Naive B cell (primary cell): ENCODE measurements around the gene TRIM8. TPM values are rescaled to one million over a fixed set of nuclear protein-coding genes. Genes with fewer than 3 reads are reported as not detected.

Source experiments
- ATAC-seq, 2 donors: fragments of 150-1000 bp; cut with Tn5 transposase; 2 replicates each; pipeline ENCODE4 v1.10.0; 2021; ENCODE audit warnings: low read depth in 2 of 2, mild to moderate bottlenecking in 2 of 2, moderate library complexity in 2 of 2
- DNase-seq: peaks from one replicate; pipeline ENCODE4 v3.0.0; 2022
- H3K27ac Mint-ChIP-seq, 6 donors: one replicate each; pipeline ENCODE4 v1.8.0; 2020 to 2022; ENCODE audit warnings: mild to moderate bottlenecking in 6 of 6, mixed read lengths in 6 of 6, moderate library complexity in 5 of 6, inconsistent platforms in 2 of 6
- H3K27me3 Mint-ChIP-seq, 3 donors: one replicate each; pipeline ENCODE4 v1.8.0; 2021 to 2022; ENCODE audit warnings: mixed read lengths in 3 of 3, mild to moderate bottlenecking in 1 of 3
- H3K36me3 Mint-ChIP-seq, 2 donors: one replicate each; pipeline ENCODE4 v1.8.0; 2020 to 2022; ENCODE audit warnings: mixed read lengths in 2 of 2, inconsistent platforms in 1 of 2, mild to moderate bottlenecking in 1 of 2
- H3K4me1 Mint-ChIP-seq, 3 donors: one replicate each; pipeline ENCODE4 v1.8.0; 2020 to 2022; ENCODE audit warnings: mixed read lengths in 3 of 3, inconsistent platforms in 1 of 3, mild to moderate bottlenecking in 1 of 3, moderate library complexity in 1 of 3
- H3K4me3 Mint-ChIP-seq, 8 donors: one replicate each; pipeline ENCODE4 v1.8.0; 2020 to 2022; ENCODE audit warnings: mild to moderate bottlenecking in 8 of 8, mixed read lengths in 8 of 8, moderate library complexity in 8 of 8, inconsistent platforms in 2 of 8
- H3K9me3 Mint-ChIP-seq, 7 donors: one replicate each; pipeline ENCODE4 v1.8.0; 2020 to 2022; ENCODE audit warnings: mixed read lengths in 7 of 7, mild to moderate bottlenecking in 5 of 7, inconsistent platforms in 2 of 7, moderate library complexity in 1 of 7
- polyA plus RNA-seq, 6 donors: library from polyadenylated mRNA; unstranded; fragments of 300-500 nt; fragmentation: Illumina TruSeq; gene quantifications; one replicate each; pipeline ENCODE4 v1.2.3, GENCODE V29; 2021; ENCODE audit warnings: low read depth in 6 of 6

TRIM8 gene
- polyA plus RNA-seq, 6 donors from 2014 or later, result 27.1 to 45.8 (median 30.2) TPM

- H3K4me3 Mint-ChIP-seq, result no peak overlapping the region
- peaks cover 4 to 12% (median 12%) of the 10 kb centered on the region in 3 donors for H3K4me1 Mint-ChIP-seq
- DNase-seq (no peak), ATAC-seq (no peak)
- H3K27ac Mint-ChIP-seq, result no peak overlapping the region
- no peaks in the 10 kb centered on the region for H3K27me3 Mint-ChIP-seq
- peaks cover 5 to 21% of the 10 kb centered on the region in 2 donors for H3K36me3 Mint-ChIP-seq
- H3K9me3 Mint-ChIP-seq, result no peaks in the 10 kb centered on the region
Observed at GRCh38 chr10:102620138-102620590, 24.1 kb upstream of the TRIM8 start.

DNA sequence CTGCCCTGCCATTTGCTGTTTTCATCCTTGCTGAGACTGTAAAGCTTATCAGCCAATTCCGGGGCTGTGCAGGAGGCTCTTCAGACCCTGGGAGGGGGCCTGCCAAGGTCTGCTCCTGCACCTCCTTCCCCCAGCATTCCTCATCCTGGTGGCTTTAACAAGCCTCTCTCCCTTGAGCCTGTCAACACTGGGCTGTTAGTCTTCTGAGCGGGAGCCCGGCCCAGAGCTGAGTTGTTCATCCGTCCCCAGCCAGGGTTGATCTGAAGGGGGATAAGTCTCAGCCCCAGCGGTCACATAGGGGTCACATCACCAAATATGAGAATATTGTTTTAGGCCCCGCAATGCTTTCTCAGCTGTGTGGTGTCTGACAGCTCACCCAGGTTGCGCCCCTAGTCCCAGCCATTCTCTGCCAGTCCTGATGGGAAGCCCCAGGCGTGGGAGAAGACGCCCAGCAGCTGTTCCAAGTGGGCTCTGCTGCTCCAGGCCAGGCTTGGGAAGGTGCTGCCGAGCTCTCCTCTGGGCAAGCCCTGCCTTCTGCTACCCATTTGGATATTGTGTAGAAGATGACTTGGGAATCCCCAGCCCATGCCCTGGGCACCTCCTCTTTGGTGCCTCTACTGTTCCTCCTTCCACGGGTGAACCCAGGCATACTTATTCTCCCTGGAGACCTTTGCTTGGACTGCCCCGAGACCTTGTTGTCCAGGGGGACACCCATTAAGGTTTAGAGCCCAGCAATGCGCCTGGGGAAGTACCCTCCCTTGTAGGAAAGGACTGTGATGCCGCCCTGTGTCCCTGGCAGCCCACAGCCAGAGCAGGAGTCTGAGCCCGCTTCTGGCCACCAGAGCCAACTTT lies 23.5 kb upstream of the TRIM8 start:
- peaks cover 11 to 18% (median 13%) of the 10 kb centered on the region in 3 donors for H3K4me1 Mint-ChIP-seq
- H3K27me3 Mint-ChIP-seq, result no peaks in the 10 kb centered on the region
- DNase-seq (no peak), ATAC-seq (no peak)
- peaks cover 5 to 21% of the 10 kb centered on the region in 2 donors for H3K36me3 Mint-ChIP-seq
- H3K4me3 Mint-ChIP-seq, result no peak overlapping the region
- no peak overlapping the region for H3K27ac Mint-ChIP-seq
- no peaks in the 10 kb centered on the region for H3K9me3 Mint-ChIP-seq

DNA sequence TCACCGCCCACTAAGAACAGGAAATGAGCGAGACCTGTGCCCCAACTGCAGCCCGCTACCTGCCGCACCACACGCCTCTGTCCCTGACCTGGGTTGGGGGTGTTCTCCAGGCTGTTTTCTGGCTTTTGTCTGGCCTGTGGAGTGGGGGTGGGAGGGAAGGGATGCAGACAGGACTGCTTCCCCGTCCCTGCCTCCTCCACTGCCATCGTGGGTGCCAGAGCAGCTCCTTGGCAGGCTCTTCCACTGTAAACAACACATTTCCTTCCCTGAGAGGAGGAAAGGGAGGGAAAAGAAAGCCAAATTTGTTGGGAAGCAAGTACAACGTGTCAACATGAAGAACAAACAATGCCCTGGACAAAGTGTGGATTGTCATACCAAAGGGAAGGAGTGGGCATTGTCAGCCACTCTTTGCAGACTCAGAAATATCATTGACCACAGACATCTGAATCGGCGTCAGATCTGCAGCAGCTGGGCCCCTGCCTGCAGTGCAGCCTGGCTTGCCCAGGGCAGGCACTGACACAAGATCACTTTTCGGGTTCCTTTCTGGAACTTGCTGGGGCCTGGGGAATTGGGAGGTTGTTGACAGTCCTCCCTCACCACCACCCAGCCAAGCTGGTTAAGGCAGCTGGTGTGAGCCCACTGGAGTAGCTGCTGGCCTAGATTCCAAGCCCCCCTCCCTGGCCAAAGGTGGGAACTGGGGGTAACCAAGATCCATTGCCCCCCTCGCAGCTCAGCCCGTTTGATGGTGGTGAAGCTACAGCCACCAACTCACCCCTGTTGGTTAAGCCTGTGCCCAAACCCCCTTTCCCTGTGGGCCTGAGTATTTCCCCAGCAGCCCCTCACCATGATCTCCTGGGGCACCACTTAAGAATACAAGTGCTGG lies 22.6 kb upstream of the TRIM8 start:
- Mint-ChIP-seq H3K27me3 (no peaks in the 10 kb centered on the region), H3K36me3 (peaks cover 5 to 21% of the 10 kb centered on the region in 2 donors), H3K27ac (no peak overlapping the region), H3K4me1 (peaks cover 12 to 22% (median 12%) of the 10 kb centered on the region in 3 donors), H3K9me3 (no peaks in the 10 kb centered on the region), H3K4me3 (no peak overlapping the region)
- ATAC-seq (no peak), DNase-seq (no peak)

DNA sequence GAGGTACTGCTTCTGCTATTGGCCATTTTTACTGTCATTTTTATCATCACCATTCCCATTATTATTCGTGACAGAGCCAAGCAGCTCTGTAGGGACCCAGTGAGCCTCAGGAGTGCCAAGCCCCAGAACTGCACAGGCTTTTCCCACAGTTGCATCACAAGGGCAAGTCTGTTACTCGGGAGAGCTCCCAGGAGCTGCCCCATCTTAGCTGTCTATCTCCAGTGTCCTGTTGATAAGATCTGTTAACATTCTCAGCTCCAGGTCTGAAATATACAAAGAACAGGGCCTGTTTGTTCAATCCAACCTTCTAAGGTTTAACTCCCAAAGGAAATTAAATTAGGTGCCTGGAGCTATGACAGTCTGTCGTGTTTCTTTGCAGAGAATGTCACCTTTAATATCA lies 20.2 kb upstream of the TRIM8 start:
- no peaks in the 10 kb centered on the region for H3K36me3 Mint-ChIP-seq
- H3K9me3 Mint-ChIP-seq, result no peaks in the 10 kb centered on the region
- peaks cover 12 to 17% (median 12%) of the 10 kb centered on the region in 3 donors for H3K4me1 Mint-ChIP-seq
- H3K27ac Mint-ChIP-seq, result no peak overlapping the region
- DNase-seq (no peak), ATAC-seq (no peak)
- H3K27me3 Mint-ChIP-seq, result no peaks in the 10 kb centered on the region
- no peak overlapping the region for H3K4me3 Mint-ChIP-seq

DNA sequence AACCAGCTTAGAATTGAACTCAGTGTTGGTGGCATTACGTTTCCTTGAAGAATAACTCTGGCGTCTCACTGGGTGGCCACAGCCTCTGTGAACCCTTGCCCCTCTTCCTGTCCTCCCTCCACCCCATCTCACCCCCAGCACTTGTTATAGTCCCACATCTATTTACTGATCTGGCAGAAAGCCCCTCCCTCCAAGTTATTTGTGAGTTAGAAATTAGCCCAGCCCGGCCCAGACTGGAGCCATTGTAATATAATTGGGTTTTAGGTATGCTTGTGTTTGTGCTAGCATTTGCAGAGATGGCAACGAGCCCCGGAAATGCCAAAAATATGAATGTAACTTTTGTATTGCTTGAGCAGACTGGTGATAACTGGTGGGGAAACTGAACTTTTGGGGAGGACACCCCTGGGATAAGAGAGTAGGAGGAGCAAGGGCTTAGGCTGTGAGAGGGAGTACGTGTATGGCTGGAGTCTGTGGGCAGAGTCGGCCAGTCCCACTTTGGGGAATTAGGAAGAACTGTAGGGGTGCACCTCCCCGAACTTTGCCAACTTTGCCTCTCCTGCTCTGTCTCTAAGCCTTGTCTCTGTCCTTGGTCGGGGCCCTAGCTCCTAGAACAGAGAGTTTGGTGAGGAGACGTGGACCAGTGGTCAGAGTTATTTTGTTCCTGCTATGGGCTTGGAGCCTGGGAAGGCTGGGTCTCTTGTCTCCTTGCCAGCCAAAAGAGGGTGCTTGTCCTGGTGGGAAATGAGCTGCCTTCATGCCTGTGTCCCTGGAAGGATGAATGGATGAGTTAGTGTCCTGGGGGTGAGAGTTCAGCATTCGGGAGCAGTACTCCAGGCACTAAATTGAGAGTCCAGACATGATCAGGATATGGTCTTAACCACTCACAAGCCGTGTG lies 19.3 kb upstream of the TRIM8 start:
- Mint-ChIP-seq H3K4me3 (peak overlapping the region in 1 of 8 donors; percentile 19), H3K4me1 (peaks cover 12 to 17% (median 12%) of the 10 kb centered on the region in 3 donors), H3K27me3 (no peaks in the 10 kb centered on the region), H3K36me3 (no peaks in the 10 kb centered on the region), H3K9me3 (no peaks in the 10 kb centered on the region), H3K27ac (peak overlapping the region in 5 of 6 donors; percentile 3 to 80 (median 63))
- ATAC-seq (no peak), DNase-seq (no peak)

DNA sequence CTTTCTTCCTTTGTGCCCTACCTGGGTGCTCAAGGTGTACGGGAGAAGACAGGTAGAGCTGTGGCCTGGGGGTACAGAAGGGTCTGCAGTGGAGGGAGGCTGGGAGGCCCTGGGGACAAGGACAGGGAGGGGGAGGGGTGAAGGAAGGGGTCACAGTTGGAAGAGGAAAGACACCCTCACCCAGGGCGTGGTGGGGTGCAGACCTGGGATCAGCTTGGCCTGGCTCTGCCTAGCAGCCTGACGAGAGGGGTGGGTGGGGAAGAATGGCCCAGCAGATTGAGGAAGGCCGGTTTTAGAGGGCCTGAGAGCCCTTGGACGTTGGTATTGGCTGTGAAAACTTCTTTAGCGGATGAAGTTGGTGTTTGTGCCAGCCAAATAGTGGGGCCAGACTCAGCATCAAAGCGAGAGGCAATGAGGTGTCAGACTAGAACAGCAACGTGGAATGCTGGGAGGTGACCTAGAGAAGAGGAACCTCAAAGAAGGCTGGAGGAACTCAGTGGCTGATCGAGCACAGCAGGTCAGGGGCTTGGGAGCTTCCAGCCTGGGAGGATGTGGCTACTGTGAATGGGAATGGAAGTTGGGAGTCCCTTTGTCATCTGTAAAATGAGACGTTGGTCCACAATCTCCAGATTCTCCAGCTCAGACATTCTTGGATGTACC lies 18.1 kb upstream of the TRIM8 start:
- peaks cover 2 to 5% of the 10 kb centered on the region in 2 donors for H3K36me3 Mint-ChIP-seq
- ATAC-seq, result no peak
- DNase-seq, result no peak
- peaks cover 12 to 17% (median 12%) of the 10 kb centered on the region in 3 donors for H3K4me1 Mint-ChIP-seq
- H3K27ac Mint-ChIP-seq, result peak overlapping the region in 3 of 6 donors; percentile 12 to 90 (median 25)
- no peaks in the 10 kb centered on the region for H3K9me3 Mint-ChIP-seq
- H3K4me3 Mint-ChIP-seq, result no peak overlapping the region
- no peaks in the 10 kb centered on the region for H3K27me3 Mint-ChIP-seq

DNA sequence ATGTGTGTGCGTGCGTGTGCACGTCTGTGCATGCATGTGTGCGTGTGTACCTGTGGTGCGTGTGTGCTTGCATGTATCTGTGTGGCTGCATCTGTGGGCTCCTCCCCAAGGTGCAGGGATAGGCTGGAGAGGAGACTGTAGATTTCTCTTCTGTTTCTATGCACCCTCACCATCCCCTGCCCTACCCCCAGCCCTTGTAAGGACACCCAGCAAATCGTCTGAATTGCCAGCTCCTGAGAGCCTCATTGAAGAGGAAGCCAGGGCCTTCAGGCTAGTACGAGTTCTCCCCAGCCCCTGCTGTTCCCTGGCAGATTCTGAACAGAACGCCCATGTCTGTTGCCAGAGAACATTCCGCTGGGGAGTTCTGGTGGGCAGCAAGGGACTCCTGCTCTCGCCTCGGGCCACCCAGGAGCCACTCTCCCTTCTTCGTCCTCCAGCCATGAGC lies 17.0 kb upstream of the TRIM8 start:
- DNase-seq (no peak), ATAC-seq (no peak)
- Mint-ChIP-seq H3K4me1 (peaks cover 12 to 17% (median 12%) of the 10 kb centered on the region in 3 donors), H3K27ac (peak overlapping the region in 2 of 6 donors; percentile 23 to 72), H3K9me3 (no peaks in the 10 kb centered on the region), H3K36me3 (peaks cover 5 to 14% of the 10 kb centered on the region in 2 donors), H3K4me3 (no peak overlapping the region), H3K27me3 (no peaks in the 10 kb centered on the region)

DNA sequence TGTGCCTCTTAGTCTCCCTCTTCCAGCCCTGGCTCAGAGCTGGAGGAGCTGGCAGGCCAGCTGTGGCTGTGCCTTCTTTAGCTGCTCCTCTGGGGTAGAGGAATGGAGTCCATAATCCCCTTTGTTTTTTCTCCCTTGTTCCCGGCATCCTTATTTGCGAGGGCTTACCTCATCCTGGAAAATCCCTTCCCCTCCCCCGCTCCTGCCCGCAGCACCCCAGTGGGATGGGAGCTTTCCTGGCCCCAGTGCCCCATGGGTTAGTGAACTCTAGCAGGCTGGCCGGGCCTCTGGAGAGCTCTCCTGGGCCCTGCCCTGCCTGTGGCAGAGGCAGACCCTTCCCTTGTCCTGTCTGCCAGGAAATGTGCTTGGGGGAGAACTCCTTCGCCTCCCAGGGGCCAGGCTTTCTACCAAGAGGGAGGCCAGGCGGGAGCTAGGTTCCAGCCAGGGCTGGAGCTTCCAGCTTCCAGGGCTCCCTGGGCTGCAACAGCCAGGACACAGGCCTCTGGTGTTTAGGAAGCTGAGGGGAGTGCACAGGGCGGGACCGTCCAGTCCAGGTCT lies 16.5 kb upstream of the TRIM8 start:
- Mint-ChIP-seq H3K36me3 (peaks cover 5 to 14% of the 10 kb centered on the region in 2 donors), H3K9me3 (no peaks in the 10 kb centered on the region)

GRCh38 chr10:102628451-102628911 lies 15.8 kb upstream of the TRIM8 start:
- DNase-seq, result no peak
- Mint-ChIP-seq H3K9me3 (no peaks in the 10 kb centered on the region), H3K27ac (no peak overlapping the region), H3K4me3 (no peak overlapping the region), H3K27me3 (no peaks in the 10 kb centered on the region), H3K4me1 (peaks cover 12 to 17% (median 14%) of the 10 kb centered on the region in 3 donors), H3K36me3 (peaks cover 5 to 14% of the 10 kb centered on the region in 2 donors)
- ATAC-seq, result no peak

More for the DNA sequence above, 16.5 kb upstream of the TRIM8 start:
- H3K4me1 Mint-ChIP-seq, result peaks cover 12 to 17% (median 12%) of the 10 kb centered on the region in 3 donors
- DNase-seq, result no peak
- H3K27me3 Mint-ChIP-seq, result no peaks in the 10 kb centered on the region
- H3K27ac Mint-ChIP-seq, result no peak overlapping the region
- H3K4me3 Mint-ChIP-seq, result no peak overlapping the region
- no peak for ATAC-seq

- H3K27ac Mint-ChIP-seq, result no peak overlapping the region
- no peaks in the 10 kb centered on the region for H3K27me3 Mint-ChIP-seq
- DNase-seq (no peak), ATAC-seq (no peak)
- peaks cover 5 to 14% of the 10 kb centered on the region in 2 donors for H3K36me3 Mint-ChIP-seq
- no peak overlapping the region for H3K4me3 Mint-ChIP-seq
- no peaks in the 10 kb centered on the region for H3K9me3 Mint-ChIP-seq
- peaks cover 11 to 19% (median 14%) of the 10 kb centered on the region in 3 donors for H3K4me1 Mint-ChIP-seq
Observed at GRCh38 chr10:102629661-102630614, 14.3 kb upstream of the TRIM8 start.

DNA sequence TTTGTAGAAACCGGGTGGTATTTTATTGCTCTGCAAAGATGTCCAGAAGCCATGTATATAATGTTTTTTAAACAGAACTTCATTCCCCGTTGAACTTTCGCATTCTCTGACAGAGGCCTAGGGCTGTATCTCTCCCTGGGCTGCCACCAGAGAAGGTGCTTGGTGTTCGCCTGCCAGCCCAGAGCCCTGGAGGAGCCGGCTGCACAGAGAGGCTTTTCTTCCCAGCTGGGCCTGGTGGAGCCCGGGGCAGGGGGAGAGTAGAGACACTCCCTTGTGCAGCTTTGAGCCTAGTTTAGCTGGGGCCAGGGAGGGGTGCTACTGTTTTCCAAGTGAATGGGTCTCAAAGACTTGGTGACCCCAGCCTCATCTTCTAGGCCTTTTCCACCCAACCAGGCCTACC lies 13.6 kb upstream of the TRIM8 start:
- H3K27me3 Mint-ChIP-seq, result no peaks in the 10 kb centered on the region
- ATAC-seq (no peak), DNase-seq (no peak)
- no peak overlapping the region for H3K4me3 Mint-ChIP-seq
- H3K27ac Mint-ChIP-seq, result no peak overlapping the region
- peaks cover 11 to 18% (median 14%) of the 10 kb centered on the region in 3 donors for H3K4me1 Mint-ChIP-seq
- peaks cover 0 to 2% (median 0%) of the 10 kb centered on the region in 7 donors for H3K9me3 Mint-ChIP-seq
- peaks cover 5 to 14% of the 10 kb centered on the region in 2 donors for H3K36me3 Mint-ChIP-seq
